Chondrocyte (in vitro differentiated cells): ENCODE results near the gene SLC25A25. TPM values are rescaled to one million over a fixed set of nuclear protein-coding genes. Genes with fewer than 3 reads are reported as not detected.

Experiments used
- DNase-seq: peaks from one replicate; pipeline ENCODE4 v3.0.0; 2021; ENCODE audit warnings: mixed read lengths, low spot score
- H3K27ac Mint-ChIP-seq: one replicate; pipeline ENCODE4 v1.8.0; 2021; ENCODE audit warnings: mild to moderate bottlenecking, moderate library complexity, mixed read lengths; ENCODE audit not compliant: unreplicated experiment
- H3K27me3 Mint-ChIP-seq: 2 replicates; pipeline ENCODE4 v1.8.0; 2021; ENCODE audit warnings: low read depth, mixed read lengths
- H3K36me3 Mint-ChIP-seq: 2 replicates; pipeline ENCODE4 v1.8.0; 2021; ENCODE audit warnings: low read depth, mixed read lengths
- H3K4me1 Mint-ChIP-seq: 2 replicates; pipeline ENCODE4 v1.8.0; 2021; ENCODE audit warnings: low read depth, mild to moderate bottlenecking, mixed read lengths
- H3K4me3 Mint-ChIP-seq: one replicate; pipeline ENCODE4 v1.8.0; 2021; ENCODE audit warnings: mild to moderate bottlenecking, moderate library complexity, mixed read lengths; ENCODE audit not compliant: unreplicated experiment
- H3K9me3 Mint-ChIP-seq: 2 replicates; pipeline ENCODE4 v1.8.0; 2021; ENCODE audit warnings: low read depth, mixed read lengths
- total RNA-seq: library from RNA; stranded (reverse); gene quantifications from 3 replicates; pipeline ENCODE4 v1.2.1, GENCODE V29; 2021
- TF ChIP-seq, protein P1 (sequence below): fragments of 200-600 bp; sonication (generic); IDR thresholded peaks from 2 replicates; pipeline ENCODE4 v1.5.0; 2021; ENCODE audit warnings: antibody characterized with exemption, mild to moderate bottlenecking, moderate library complexity

The SLC25A25 gene
- total RNA-seq, 1 donor from 2014 or later: 17.6 TPM

- Mint-ChIP-seq H3K27me3 (no peaks in the 10 kb centered on the region), H3K27ac (no peak overlapping the region), H3K4me3 (no peak overlapping the region), H3K4me1 (peaks cover 3% of the 10 kb centered on the region), H3K9me3 (no peaks in the 10 kb centered on the region), H3K36me3 (no peaks in the 10 kb centered on the region)
- DNase-seq: no peak
- TF ChIP-seq, protein P1, sequence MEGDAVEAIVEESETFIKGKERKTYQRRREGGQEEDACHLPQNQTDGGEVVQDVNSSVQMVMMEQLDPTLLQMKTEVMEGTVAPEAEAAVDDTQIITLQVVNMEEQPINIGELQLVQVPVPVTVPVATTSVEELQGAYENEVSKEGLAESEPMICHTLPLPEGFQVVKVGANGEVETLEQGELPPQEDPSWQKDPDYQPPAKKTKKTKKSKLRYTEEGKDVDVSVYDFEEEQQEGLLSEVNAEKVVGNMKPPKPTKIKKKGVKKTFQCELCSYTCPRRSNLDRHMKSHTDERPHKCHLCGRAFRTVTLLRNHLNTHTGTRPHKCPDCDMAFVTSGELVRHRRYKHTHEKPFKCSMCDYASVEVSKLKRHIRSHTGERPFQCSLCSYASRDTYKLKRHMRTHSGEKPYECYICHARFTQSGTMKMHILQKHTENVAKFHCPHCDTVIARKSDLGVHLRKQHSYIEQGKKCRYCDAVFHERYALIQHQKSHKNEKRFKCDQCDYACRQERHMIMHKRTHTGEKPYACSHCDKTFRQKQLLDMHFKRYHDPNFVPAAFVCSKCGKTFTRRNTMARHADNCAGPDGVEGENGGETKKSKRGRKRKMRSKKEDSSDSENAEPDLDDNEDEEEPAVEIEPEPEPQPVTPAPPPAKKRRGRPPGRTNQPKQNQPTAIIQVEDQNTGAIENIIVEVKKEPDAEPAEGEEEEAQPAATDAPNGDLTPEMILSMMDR: no peak
Observed at GRCh38 chr9:128045831-128046230, 22.2 kb upstream of the SLC25A25 start.

GRCh38 chr9:128047231-128047630, 20.8 kb upstream of the SLC25A25 start:
- TF ChIP-seq, protein P1: no peak
- peaks cover 3% of the 10 kb centered on the region for H3K4me1 Mint-ChIP-seq
- no peaks in the 10 kb centered on the region for H3K27me3 Mint-ChIP-seq
- no peak overlapping the region for H3K27ac Mint-ChIP-seq
- no peak overlapping the region for H3K4me3 Mint-ChIP-seq
- DNase-seq: no peak
- H3K9me3 Mint-ChIP-seq: no peaks in the 10 kb centered on the region
- no peaks in the 10 kb centered on the region for H3K36me3 Mint-ChIP-seq

- Mint-ChIP-seq H3K27ac (no peak overlapping the region), H3K4me3 (no peak overlapping the region)
Observed at GRCh38 chr9:128048663-128049062, 19.4 kb upstream of the SLC25A25 start.

GRCh38 chr9:128049843-128050242, 18.2 kb upstream of the SLC25A25 start:
- TF ChIP-seq, protein P1: no peak
- H3K4me1 Mint-ChIP-seq: peaks cover 3% of the 10 kb centered on the region
- H3K27me3 Mint-ChIP-seq: no peaks in the 10 kb centered on the region
- H3K27ac Mint-ChIP-seq: no peak overlapping the region
- DNase-seq: no peak
- no peaks in the 10 kb centered on the region for H3K36me3 Mint-ChIP-seq
- H3K4me3 Mint-ChIP-seq: no peak overlapping the region
- H3K9me3 Mint-ChIP-seq: no peaks in the 10 kb centered on the region

More at GRCh38 chr9:128048663-128049062, 19.4 kb upstream of the SLC25A25 start:
- DNase-seq: no peak
- peaks cover 3% of the 10 kb centered on the region for H3K4me1 Mint-ChIP-seq
- no peaks in the 10 kb centered on the region for H3K9me3 Mint-ChIP-seq
- H3K27me3 Mint-ChIP-seq: no peaks in the 10 kb centered on the region
- H3K36me3 Mint-ChIP-seq: no peaks in the 10 kb centered on the region
- TF ChIP-seq, protein P1: no peak

GRCh38 chr9:128051932-128052709, 15.9 kb upstream of the SLC25A25 start:
- TF ChIP-seq, protein P1: no peak
- H3K9me3 Mint-ChIP-seq: no peaks in the 10 kb centered on the region
- no peak for DNase-seq
- H3K27ac Mint-ChIP-seq: no peak overlapping the region
- no peak overlapping the region for H3K4me3 Mint-ChIP-seq
- peaks cover 8% of the 10 kb centered on the region for H3K4me1 Mint-ChIP-seq
- no peaks in the 10 kb centered on the region for H3K36me3 Mint-ChIP-seq
- no peaks in the 10 kb centered on the region for H3K27me3 Mint-ChIP-seq
